K562 (cell line): Measurements from ENCODE around the gene TOP3A. TPM values are rescaled to one million over a fixed set of nuclear protein-coding genes. Genes with fewer than 3 reads are reported as not detected.

Source experiments
- CCNT2 ChIP-seq: IDR thresholded peaks from 2 replicates; pipeline ENCODE4 v1.6.1; 2011; ENCODE audit warnings: borderline replicate concordance, low read depth, mild to moderate bottlenecking, moderate library complexity, mixed read lengths, low read length; ENCODE audit not compliant: insufficient read length; ENCODE audit errors: extremely low read depth
- CREBBP ChIP-seq: IDR thresholded peaks from one replicate; pipeline ENCODE4 v1.6.1; 2012; ENCODE audit warnings: low read depth, mild to moderate bottlenecking, control low read depth, inconsistent platforms, low read length
- CTBP1 ChIP-seq: fragments of 450-650 bp; IDR thresholded peaks from 2 replicates; pipeline ENCODE4 v1.6.1; 2016; ENCODE audit warnings: borderline replicate concordance
- FOXK2 ChIP-seq, 2 experiments: fragments of 450-650 bp; IDR thresholded peaks in 1 of 2; conservative IDR thresholded peaks in 1 of 2; 2 replicates each; pipeline ENCODE4 v1.6.1; 2016; ENCODE audit warnings: low read depth in 2 of 2, mild to moderate bottlenecking in 1 of 2
- HIVEP1 ChIP-seq: fragments of 250-450 bp; sonication (Bioruptor Pico); IDR thresholded peaks from 2 replicates; pipeline ENCODE4 v1.4.0; 2020; ENCODE audit warnings: mild to moderate bottlenecking
- HNRNPLL ChIP-seq: fragments of 200-400 bp; formaldehyde crosslinking; IDR thresholded peaks from 2 replicates; pipeline ENCODE4 v1.6.1; 2017; ENCODE audit warnings: low read length, low read depth, mild to moderate bottlenecking; ENCODE audit not compliant: poor library complexity, severe bottlenecking
- MAZ ChIP-seq, 2 experiments: fragments of 450-650 bp in 1 of 2; sonication (generic) in 1 of 2; formaldehyde crosslinking; IDR thresholded peaks in 1 of 2; conservative IDR thresholded peaks in 1 of 2; 2 replicates each; pipeline versions ENCODE4 v1.4.0 to v1.5.0; 2020; ENCODE audit warnings: mild to moderate bottlenecking in 1 of 2, missing genetic modification reagents in 1 of 2
- MGA ChIP-seq: fragments of 450-650 bp; IDR thresholded peaks from 2 replicates; pipeline ENCODE4 v1.6.1; 2016; ENCODE audit warnings: mild to moderate bottlenecking, moderate library complexity
- MYC ChIP-seq, 2 experiments: fragments of 250-450 bp in 1 of 2; sonication (Bioruptor Pico) in 1 of 2; IDR thresholded peaks; 2 replicates each; pipeline versions ENCODE4 v1.5.1 to v1.6.1; 2012 to 2021; ENCODE audit warnings: low read depth in 2 of 2, borderline replicate concordance in 1 of 2, improper control_type of control experiment in 1 of 2, low read length in 1 of 2, mild to moderate bottlenecking in 1 of 2, moderate library complexity in 1 of 2
- RB1 ChIP-seq: fragments of 450-650 bp; IDR thresholded peaks from 2 replicates; pipeline ENCODE4 v1.6.1; 2017; ENCODE audit warnings: low read depth, mild to moderate bottlenecking
- SIRT6 ChIP-seq: IDR thresholded peaks from one replicate; pipeline ENCODE4 v1.6.1; 2012; ENCODE audit warnings: low read depth, mild to moderate bottlenecking, control low read depth, inconsistent platforms, low read length, moderate library complexity
- SP1 ChIP-seq: sonication (generic); formaldehyde crosslinking; IDR thresholded peaks from 2 replicates; pipeline ENCODE4 v1.8.1; 2022; ENCODE audit warnings: mild to moderate bottlenecking, missing genetic modification reagents
- SRF ChIP-seq, 2 experiments: fragments of 250-450, 450-650 bp in 1 of 2; sonication (Bioruptor Pico) in 1 of 2; sonication (generic) in 1 of 2; formaldehyde crosslinking; IDR thresholded peaks; 2 replicates each; pipeline versions ENCODE4 v1.5.0 to v1.5.1; 2020 to 2022; ENCODE audit warnings: mild to moderate bottlenecking in 1 of 2, missing genetic modification reagents in 1 of 2
- polyA plus RNA-seq, 8 experiments: library from polyadenylated mRNA; depleted of rRNA in 4 of 8; stranded (reverse) in 5 of 8; unstranded in 3 of 8; fragments of >200 nt; fragmentation: Nextera tagmentation in 2 of 8; fragmentation: Illumina TruSeq in 1 of 8; extraction: Ambion mirVana in 2 of 8; extraction: Trizol in 1 of 8; gene quantifications; 2 replicates each; pipeline versions ENCODE4 v1.2.1 to v1.2.3, GENCODE V29; 2011 to 2014; ENCODE audit warnings: inconsistent platforms in 1 of 8, missing spikeins in 1 of 8
- total RNA-seq, 7 experiments: library from RNA; depleted of rRNA in 6 of 7; stranded (reverse); fragments of >200 nt in 6 of 7; fragmentation: Illumina TruSeq in 2 of 7; extraction: Trizol in 2 of 7; gene quantifications; 2 replicates each; pipeline versions ENCODE4 v1.2.1 to v1.2.3, GENCODE V29; 2011 to 2021; ENCODE audit warnings: low replicate concordance in 1 of 7
- TF ChIP-seq, protein P1 (sequence below): sonication (generic); formaldehyde crosslinking; IDR thresholded peaks from 2 replicates; pipeline ENCODE4 v1.9.0; 2022; ENCODE audit warnings: mild to moderate bottlenecking, missing genetic modification reagents

Gene TOP3A
- total and polyA plus RNA-seq, 9 of the 15 experiments (the other 6 are each of a cell fraction or from before 2014, with no cell fraction given), result 5.2 to 49.7 (median 24.7) TPM

DNA sequence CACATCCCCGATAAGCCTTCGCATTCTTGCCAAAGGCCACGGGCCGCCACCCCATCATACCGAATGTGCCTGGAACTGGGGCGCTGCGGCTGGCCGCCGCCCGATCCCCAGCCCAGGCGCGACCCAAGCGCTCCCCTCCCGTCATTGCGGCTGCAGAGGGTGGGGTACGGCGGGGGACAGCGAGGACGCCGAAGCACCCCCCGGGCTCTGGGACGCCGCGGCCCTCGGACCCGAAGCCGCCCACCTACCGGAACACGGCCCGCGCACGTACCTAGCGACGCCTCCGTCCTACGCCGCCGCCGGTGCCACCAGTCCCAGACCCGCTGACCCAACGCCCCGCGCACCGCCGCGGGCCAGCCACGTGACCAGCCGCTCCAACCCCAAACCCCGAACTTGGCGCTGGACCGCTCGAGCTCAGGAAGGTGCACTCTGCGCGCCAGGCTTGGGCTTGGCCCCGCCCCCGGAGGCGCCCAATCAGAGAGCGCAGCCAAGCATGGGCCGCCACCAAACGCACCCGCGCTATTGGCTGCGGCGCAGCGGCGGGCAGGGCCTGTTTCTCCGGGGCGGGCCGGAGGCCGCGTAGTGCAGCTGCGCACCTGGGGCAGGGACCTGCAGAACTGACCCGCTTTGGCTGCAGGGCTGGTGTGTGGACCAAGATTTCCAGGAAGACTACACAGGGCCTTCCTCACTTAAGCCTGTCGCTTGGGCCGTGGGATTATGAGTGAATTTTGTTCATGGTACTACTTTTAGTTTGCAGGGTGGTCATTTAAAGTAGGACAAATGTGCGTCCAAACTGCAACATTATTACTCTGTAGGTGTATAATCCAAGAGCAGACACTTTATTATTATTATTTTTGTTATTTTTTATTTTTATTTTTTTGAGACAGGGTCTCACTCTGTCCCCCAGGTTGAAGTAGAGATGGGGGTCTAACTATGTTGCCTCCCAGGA lies 48.6 kb upstream of the TOP3A start, which contains the start of gene SHMT1 (continued):
- peak; percentile 69 for TF ChIP-seq MGA
- TF ChIP-seq, protein P1, sequence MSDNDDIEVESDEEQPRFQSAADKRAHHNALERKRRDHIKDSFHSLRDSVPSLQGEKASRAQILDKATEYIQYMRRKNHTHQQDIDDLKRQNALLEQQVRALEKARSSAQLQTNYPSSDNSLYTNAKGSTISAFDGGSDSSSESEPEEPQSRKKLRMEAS, result peak; percentile 67
- TF ChIP-seq SRF (CRISPR knock-in tag; IDR thresholded peaks at IDR 0.05), result peak in 1 of 2 experiments; percentile 63; a peak in 2 of 4 replicates
- TF ChIP-seq CCNT2, result peak; percentile 63
- TF ChIP-seq CREBBP, result no peak
- peak; percentile 72 for TF ChIP-seq SP1 (CRISPR knock-in tag)
- TF ChIP-seq SIRT6, result no peak
- peak; percentile 76; the same call in 1 of the 2 replicates for TF ChIP-seq RB1
- peak in 1 of 2 experiments; percentile 40; a peak in 1 of 4 replicates for TF ChIP-seq FOXK2 (conservative IDR thresholded peaks at IDR 0.05 in 1 of 2, IDR thresholded peaks at IDR 0.05 in 1 of 2; ENCODE audit: low read depth in 2 of 2)
- TF ChIP-seq HIVEP1, result no peak
- TF ChIP-seq HNRNPLL, result peak; percentile 98
- TF ChIP-seq CTBP1, result peak; percentile 84
- TF ChIP-seq MAZ (CRISPR knock-in tag; conservative IDR thresholded peaks at IDR 0.05 in 1 of 2, IDR thresholded peaks at IDR 0.05 in 1 of 2), result peak; percentile 9 to 57; a peak in 2 of 4 replicates
- TF ChIP-seq MYC (IDR thresholded peaks at IDR 0.05; ENCODE audit: low read depth, low read length), result peak; percentile 54; the same call in 1 of the 2 replicates
- TF ChIP-seq MYC (CRISPR knock-in tag; IDR thresholded peaks at IDR 0.05; ENCODE audit: borderline replicate concordance, low read depth), result no peak
